ENCODE results near the gene ERN1.

The ERN1 gene

DNA sequence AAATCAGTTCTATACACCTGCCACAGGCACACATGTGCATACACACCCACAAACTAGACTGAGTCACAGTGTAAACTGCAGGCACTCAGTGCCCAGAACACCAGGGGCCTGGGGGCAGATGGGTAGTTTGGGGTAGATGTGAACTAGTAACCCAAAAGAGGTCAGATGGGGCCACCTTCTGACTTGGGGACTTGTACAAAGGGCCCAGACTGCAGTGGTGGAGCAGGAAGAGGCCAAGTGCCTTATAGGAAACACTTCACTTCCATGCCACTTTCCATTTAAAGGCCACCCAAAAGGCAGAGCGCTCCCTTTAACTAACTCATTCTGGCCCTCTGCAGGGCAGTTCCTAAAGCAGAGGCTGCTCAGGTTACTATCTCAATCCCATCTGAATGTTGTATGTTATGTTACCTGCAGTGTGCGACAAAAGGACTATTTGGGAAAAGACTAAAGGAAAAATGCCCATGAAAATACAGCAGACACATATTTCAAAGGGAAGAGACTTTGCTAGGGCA lies 27.8 kb upstream of the ERN1 start:
- no peak for DNase-seq (ENCODE audit: low spot score)

DNA sequence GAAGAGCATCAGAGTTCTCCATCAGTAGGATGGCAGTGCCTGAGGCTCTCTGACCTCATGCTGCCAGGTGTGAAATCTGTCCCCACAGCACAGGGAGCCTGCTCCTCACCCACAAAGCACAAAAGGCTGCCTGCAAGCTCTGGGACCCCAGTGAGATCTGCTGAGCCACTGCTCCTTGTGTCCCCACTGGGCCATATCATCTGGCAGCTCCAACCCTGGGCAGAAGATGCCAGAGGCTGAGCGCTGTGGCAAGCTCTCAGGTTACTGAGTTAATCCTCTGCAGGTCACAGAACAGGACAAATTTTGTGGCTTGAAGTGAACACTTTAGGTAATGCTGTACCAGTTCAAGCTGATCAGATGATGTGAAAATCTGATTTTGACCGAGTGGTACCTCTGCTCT lies 26.7 kb upstream of the ERN1 start:
- no peak for DNase-seq (ENCODE audit: low spot score)

DNA sequence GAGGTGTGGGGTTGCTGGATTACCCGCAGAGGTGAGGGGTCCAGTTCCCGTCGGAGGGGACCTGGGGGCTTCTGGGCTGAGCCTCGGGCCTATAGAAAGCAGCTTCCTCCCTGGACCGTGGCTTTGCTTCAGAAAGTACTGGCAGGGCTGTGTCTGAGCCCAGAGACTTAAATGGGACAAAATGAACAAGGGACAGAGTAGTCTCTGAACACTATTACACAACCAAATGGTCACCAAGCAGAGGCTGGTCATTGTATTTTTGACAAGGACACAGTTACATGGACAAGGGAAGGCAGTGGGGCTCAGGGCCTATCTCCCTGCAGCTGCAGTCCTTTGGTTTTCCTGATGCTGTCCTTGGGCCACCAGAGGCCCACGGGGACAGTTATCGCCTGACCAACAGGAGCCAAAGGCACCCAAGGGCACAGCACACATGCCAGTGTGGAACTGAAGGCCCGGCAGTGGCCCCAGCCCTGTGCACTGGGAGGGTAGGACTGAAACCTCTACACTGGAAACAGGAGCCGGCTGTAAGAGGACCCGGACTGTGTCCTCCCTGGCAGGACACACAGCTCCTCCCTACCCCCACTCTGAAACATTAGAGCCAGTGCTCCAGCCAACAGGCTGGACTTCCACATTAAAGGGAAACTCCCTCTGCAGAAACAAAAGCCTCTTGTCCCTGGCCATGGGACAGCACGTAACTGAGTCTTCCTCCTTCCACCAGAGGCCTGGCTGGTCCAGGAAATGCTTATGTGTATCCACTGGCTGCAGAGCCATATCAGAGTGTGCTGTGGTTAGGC lies 26.0 kb upstream of the ERN1 start:
- no peak for DNase-seq (ENCODE audit: low spot score)

DNA sequence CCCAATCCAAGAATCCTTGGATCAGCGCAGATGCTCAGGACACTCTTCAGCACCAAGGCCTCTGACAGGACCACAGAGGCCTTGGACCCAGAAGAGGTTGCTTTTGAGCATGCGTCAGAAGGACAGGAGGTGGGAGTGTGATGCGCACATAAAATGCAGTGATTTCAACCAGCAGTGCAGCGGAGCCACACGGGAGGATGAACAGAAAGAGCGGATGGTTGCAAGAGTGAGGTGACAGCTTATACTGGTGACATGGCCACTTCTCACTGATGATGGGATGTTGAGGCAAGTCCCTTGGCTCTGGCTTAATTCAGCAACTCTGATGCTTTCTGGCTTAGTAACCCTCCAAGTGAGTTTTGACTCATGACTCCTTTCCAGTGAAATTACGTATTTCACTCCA lies 25.2 kb upstream of the ERN1 start:
- no peak for DNase-seq (ENCODE audit: low spot score)

DNA sequence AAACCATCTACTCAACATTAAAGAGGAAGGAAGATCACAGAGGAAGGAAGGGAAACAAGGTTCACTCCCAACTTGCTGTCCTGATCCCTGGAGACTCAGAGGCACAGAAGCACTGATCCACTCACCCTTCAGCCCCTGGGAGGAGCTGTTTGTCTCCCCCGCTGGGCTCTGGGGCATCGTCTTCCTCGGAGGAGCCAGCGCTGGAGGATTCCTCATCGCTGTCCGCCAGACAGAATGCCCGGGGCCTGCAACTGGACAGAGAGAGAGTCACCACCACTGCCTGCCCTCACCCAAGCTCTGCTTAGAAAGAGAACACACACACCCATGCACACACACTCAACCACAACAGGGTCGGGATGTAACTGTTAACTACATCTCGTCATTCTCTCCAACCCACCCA lies 24.8 kb upstream of the ERN1 start:
- no peak for DNase-seq (ENCODE audit: low spot score)

DNA sequence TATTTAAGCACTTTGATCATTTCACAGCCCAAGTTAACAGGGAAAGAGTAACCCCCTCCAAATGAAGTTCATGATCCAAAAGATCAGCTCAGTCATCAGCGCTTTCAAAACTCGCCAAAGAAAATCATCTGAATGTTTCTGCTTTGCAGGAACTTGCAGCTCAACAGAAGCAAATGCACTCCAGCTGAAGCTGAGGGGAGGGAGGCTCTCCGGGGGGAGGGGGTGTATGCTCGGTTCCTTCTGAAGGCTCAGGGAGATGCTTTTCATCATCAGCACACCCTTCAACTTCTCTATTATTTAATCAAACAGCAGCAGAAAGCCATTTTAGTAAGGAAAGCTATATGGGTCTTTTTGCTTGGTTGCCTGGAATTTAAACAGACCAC lies 24.4 kb upstream of the ERN1 start:
- no peak for DNase-seq (ENCODE audit: low spot score)

DNA sequence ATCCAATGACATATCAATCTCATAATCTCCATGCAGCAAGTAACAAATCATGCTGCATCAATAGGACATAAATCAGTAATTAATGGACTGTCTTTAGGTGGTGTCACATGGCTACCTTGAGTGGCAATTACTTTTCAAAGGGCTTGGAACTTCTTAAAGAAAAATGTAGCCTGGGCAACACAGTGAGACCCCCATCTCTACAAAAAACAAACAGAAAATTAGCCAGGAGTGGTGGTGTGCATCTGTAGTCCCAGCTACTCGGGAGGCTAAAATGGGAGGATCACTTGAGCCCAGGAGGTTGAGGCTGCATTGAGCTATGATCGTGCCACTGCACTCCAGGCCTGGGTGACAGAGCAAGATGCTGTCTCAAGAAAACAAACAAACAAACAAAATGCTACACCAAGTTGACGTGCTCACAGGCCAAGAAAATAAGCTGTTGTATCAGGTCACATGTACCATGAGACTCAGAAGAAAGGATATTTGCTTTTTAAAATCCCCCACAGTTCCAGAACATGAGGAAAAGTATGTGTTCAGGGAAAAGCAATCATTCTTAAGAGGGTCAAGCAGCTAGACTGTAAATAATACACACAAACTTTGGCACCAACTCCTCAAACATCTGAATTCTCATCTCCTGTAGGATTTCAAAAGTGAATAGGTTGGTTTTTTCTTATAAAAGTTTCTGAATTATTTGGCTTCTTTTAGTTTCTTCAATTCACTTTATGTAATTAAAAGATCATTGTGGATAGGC lies 23.8 kb upstream of the ERN1 start:
- no peak for DNase-seq (ENCODE audit: low spot score)

DNA sequence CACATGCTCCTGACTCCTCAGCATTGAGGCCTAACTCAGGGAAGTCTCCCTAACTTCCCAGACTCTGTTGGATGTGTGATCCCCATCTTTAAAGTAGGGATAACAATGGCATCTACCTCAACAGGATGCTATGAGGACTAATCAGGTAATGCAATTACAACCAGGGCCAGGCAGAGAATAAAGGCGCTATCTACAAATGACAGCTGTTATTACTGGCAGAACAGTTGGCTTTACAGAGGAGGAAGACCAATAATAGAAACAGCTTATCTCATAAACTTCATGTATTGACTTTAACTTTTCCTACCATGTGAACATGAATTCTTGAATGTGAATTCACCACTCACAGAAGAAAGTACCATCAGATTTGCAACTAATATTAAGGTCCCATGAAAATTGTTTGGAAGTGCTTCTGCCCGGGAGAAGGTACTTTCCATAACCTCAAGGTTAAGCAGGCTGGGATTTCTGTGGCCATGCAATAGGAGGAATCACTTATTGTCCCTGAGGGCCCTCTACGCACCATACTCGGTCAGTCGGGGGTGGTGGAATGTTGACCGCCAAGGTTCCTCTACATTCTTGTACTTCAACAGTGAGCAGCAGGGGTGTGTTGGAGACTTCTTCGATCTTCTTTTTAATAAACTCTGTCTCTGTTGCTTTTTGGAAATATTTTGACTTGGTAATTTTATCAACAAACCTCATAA lies 22.6 kb upstream of the ERN1 start:
- no peak for DNase-seq (ENCODE audit: low spot score)

DNA sequence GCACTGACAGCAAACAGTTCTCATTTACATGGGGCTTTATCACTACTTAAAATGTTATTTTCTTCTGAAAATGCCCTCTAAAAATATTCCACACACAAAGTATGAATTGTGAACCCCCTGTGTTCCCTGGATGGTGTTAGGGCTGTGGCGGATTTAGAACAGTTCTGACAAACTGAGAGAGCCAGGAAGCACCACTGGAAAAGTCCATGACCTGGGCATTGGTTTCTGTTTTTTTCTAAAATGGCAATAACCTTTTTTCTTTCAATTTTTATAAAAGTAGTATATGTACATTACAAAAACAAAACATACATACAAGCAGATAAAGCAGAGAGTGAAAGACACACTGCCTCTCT lies 21.0 kb upstream of the ERN1 start:
- DNase-seq (ENCODE audit: low spot score), result no peak

DNA sequence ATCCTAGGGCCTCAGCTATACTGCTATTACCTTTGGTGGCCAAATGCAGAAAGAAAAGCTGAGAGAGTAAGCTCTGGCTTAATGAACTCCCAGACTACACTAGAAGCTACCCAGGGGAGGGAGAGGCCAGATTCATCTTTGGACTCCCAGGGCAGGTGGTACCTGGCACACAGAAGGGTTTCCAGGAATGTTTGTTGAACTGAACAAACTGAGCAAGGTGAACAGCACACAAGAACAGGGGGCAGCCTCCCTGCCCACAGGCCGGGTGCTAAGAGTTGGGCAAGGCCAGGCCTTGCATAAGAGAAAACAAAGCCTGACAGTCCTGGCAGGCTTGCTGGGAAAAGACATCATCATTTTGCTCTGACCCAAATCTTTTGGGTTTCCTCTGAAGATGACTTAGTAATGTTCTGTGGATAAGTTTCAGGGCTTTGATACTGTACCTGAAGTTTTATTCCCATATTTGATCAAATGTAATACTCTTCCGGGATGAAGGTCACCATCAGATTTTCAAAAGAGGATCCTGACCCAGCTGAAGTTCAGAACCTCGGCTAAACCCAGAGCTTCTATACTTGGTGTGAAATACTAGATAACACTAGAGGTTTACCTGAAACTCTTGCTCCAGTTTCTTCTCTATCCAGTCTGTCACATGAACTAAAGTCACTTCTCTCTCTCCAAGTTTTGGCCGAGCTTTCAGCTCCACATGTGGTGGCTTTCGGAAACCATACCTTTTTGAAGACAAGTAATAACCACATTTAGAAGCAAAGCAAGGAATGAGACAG lies 20.5 kb upstream of the ERN1 start:
- DNase-seq (ENCODE audit: low spot score), result no peak

DNA sequence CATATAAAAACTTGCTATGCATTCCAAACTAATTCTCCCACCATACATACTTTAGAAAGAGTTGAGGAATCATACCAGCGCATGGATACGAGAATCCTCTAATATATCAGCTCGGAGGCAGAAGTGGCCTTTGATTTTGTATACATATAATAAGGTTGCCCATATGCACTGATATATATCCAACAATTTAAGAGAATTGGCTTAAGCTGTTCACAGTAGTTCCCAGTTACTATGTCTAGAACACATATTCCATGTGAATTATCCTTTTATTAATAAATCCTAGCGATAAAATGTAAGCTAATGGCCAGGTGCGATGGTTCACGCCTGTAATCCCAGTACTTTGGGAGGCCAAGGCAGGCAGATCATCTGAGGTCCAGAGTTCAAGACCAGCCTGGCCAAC lies 19.3 kb upstream of the ERN1 start:
- no peak for DNase-seq (ENCODE audit: low spot score)

DNA sequence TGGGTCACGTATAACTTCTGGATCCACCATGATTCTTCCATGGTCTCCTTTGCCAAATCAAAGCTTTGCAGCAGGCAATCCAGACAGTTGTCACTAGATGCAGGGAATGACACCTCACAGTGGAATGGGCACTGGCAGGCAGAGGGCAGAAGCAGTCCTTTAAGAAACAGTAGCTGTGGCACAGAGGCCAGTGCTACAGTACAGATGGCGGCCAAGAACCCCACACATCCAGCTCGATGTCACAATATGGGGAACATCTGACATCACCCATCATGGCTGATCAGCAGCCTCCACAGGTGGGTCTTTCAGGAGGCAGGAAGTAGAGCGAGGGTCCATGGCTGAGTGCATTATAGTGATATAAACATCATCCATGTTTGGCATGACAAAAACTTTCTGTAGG lies 18.8 kb upstream of the ERN1 start:
- peak; percentile 29 for DNase-seq (ENCODE audit: low spot score)

DNA sequence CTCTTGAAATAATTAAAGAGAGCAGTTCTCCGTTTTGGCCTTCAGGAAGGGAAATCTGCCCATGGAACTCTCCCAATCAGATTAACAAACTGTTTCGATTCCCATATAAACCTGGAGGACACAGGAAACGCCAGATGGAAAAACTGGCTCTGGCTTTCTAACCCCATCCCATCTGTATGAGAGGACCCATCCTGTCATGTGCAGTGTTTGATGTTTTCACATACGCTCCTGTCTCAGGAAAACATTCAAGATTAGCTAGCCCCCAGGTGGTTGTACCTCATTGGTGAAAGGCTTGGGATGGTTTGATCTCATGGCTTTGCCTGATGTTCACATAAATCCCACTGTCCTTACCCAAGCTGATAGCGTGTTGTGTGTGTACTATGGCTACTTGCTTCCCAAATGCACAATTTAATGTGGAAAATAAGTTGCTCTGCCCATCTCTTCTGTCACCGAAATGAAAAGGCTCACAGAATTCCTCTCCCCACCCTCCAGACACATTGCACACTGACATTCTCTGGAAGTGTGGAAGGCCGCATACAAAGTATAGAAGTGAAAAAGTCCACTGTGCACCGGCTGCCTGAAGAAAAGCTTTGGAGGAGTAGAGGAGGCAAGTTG lies 18.2 kb upstream of the ERN1 start:
- no peak for DNase-seq (ENCODE audit: low spot score)

DNA sequence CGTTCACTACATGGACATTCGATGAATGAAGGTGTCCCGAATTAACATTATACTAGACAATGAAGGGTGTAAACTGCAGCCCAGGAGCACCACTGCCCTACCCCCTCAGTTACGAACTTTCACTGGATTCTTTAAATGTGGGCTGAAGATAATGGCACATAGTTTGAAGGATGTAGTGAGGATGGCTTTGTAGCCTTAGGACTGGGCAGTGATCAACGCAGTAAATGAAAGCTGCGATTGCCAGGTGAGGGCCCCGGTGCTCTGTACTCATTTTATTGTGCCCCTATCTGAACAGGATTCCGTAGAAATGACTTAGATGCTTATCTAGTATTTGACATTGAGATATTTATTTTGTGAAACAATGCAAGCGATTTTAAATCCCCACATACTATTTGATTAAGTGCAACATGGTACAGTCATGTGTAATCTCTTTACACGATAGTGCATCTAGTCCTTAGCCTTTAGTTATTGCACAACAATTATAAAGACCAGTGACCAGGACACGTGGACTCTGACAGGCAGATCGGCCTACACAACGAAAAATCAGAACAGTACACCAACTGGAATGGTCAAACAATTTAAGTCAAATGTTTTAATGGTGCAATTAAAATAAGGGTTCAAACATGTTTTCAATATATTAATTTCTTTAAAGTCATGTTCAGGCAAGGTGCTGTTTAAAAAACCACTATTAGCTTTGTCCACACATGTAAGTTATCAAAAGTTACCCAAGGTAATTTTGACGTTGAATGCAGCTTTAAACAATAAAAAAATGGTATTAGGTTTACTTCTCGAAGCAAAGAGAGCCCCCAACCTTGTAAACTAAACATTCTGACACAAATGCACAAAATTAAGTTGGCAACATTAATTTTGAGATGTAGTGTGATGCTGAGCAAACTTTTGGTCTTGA lies 17.4 kb upstream of the ERN1 start:
- no peak for DNase-seq (ENCODE audit: low spot score)

DNA sequence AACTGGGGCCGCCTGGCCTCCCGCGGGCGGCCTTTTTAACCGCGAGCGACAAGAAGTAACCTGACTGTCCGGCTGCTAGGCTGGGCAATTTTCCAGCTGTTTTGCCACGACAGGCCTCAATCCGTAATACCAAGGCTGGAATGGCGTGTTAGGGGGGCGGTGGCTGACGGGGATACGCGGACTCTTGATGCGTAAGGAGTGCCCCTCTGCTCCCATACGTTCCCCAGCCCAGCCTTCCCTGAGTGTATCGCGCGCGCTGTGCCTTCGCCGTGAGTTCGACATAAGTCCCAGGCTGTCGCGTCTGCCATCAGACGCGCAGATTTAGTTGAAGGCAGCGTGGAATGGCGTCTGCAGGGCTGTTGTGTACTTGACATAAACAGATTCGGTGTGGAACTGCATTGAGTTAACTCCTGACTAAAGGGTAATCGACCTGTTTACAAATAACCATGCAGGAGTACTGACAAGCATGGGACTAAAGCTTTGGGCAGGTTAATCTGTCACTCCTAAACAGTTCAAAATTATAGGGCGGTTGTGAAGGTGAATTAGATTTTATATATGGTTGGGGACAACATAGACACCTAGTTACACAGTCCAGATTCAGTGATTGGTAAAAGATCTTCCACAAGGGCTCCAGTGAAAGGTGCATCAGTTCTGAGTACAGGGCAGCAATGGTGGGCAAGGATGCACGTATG lies 16.6 kb upstream of the ERN1 start:
- peak; percentile 66 for DNase-seq (ENCODE audit: low spot score)

DNA sequence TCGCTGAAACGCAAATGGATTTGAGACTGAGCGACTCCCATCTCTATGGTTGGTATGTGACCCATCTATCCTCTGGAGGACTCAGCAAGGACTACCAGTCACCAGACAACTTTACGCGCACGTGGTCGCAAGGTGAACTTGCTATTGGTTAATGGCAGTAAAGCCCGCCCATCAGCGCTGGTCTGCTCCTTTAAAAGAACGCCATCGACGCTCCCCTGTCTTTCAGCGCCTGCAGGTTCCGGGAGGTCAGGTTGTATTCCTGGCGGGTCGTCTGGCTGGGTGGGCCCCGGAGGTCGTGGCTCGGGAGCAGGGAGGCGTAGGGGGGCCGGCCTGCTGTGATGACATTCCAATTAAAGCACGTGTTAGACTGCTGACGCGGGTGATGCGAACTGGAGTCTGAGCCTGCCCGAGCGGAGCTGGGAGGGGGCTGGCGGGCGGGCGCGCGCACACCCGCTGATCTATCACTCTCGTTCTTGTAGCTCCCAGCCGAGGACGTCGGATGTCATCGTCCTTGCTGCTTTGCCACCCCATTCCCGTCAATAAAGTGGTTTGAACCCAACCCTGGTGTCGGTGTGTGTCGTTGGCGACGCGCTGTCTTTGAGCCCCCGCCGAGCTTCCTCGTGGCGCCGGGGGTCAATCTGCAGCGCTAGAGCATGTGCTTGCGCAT lies 15.9 kb upstream of the ERN1 start:
- DNase-seq (ENCODE audit: low spot score), result peak; percentile 98

DNA sequence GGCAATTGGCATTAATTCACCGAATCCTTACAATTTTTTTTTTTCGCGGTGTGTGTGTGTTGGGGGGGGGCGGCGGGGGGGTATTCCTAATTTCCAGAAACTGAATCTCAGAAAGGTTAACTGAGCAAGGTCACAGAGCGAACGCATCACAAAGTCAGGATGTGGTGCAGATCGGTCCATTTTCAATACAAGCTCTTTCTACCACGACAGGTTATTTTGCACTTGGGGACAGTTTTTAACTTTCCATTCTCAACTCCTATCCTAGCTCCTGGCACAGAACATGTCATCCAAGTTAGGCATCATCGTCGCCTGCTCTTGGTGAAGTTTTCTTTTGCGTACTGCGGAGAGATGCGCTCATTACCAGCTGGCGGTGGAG lies 15.4 kb upstream of the ERN1 start:
- no peak for DNase-seq (ENCODE audit: low spot score)

DNA sequence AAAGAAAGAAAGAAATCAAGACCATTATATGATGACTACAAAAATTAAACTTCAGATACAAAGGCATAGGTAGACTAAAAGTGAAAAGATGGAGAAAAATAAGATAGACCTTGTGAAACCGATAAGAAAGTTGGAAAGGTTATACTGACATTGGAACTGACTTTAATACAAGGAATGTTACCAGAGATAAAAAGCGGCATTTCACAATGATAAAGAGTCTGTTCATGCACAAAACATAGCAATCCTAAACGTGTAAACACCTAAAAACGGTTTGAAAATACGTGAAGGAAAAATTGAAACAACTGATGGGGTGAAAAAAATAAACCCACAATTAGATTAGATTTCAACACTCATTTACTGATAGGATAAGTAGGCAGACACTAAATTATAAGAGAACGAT lies 9.6 kb upstream of the ERN1 start:
- no peak for DNase-seq (ENCODE audit: low spot score)

DNA sequence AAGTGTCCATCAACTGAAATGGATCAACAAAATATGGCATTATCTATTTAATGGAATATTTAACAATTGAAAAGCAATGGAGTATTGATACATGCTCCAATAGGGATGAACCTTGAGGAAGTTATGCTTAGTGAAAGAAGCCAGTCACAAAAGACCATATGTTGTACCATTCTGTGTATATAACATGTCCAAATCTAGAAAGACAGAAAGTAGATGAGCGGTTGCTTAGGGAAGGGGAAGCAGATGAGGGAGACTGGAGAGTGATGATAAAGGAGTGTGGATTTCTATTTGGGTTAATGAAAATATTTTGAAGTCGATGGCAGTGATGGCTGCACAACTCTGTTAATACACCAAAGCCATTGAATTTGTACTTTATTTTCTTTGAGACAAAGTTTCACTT lies 8.5 kb upstream of the ERN1 start:
- no peak for DNase-seq (ENCODE audit: low spot score)

DNA sequence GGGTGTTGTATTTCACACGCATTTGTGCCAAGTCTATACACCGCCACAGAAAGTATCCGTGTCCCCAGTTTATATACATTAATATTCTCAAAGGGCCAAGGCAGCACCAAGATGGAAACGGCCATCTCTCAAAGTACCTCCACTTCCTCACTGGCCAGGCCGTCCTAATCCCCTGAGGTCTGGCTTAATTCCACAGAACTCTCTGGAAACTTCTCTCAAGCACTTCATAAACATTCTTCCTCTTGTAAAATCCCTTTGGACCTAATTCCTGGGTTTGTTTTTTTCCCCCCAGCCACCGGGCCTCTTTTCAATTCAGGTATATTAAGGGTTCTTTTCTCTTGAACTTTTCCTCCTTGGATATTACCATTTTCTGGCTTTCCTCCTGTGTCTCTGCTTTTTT lies 5.1 kb upstream of the ERN1 start:
- DNase-seq (ENCODE audit: low spot score), result no peak

All from hematopoietic multipotent progenitor cell treated with erythropoietin and hydrocortisone succinate and interleukin-3 and kit ligand, for 17 days (in vitro differentiated cells).